Measurements from ENCODE around the gene MVB12B. TPM values are rescaled to one million over a fixed set of nuclear protein-coding genes. Genes with fewer than 3 reads are reported as not detected.

The MVB12B gene
- total RNA-seq, 2 donors from 2014 or later: 9.8 to 15.8 TPM

DNA sequence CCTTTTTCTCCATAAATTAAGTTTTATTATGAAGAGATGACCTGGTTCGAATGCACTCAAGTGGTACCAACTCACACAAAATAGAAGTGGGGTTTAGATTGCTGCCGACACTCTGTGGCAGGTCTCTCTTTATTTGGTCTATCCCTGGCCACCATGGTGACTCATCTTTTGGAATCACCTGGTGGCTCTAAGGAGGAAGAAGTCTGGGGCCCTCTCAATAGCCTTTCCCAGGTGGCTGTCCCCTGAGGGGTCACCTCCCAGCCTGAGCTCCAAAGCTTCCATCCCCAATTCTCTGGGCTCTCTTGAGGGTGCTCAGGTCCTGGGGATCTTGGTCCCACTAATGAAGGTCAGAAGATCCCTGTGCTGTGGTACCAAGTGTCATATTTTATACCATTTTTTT, 136.8 kb downstream of the MVB12B start:
- no peak overlapping the region for H3K9ac ChIP-seq (ENCODE audit: low read depth in 2 of 2, low read length in 2 of 2)
- DNase-seq: no peak

DNA sequence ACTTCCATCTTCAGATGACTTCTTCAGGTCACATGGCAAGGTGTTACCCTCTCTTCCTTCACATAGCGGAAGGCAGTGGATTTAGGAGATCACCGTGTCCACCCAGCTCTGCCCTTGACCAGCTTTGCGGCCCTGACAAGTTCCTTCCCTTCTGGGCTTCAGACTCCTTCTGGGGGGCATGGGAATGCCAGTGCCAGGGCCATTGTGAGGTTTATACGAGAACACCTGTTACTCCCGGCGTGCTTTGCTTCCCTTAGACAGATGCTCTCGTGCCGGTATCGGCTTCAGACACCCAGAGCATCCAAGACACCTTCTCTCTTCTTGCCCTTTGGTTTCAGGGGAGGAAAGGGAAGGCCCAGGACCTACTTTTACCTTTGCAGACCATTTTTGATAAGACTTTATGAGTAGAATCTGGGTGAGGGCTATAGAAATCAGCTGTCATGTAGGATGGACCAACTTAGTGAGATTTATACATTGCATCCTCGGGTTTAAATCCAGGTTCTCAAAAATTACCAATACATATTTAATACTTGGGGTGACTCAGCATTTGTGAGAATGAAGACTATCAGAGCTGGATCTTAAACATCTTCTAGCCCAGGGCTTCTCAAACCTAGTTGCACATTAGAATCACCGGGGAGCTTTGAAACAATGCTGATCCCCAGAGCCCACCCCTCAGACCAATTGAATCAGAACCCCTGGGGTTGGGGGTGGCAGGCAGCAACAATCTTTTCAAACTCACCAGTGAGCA, 138.2 kb downstream of the MVB12B start:
- intact Hi-C loops (cut with DNase I): no loop called here
- Histone ChIP-seq H3K27me3 (no peaks in the 10 kb centered on the region), H3K9ac (ENCODE audit: low read depth in 2 of 2, low read length in 2 of 2) (no peak overlapping the region), H3K9me3 (no peaks in the 10 kb centered on the region), H3K27ac (no peak overlapping the region), H3K4me3 (no peak overlapping the region), H3K4me1 (no peaks in the 10 kb centered on the region), H3K36me3 (no peaks in the 10 kb centered on the region)
- no peak for DNase-seq
- TF ChIP-seq, protein P1, sequence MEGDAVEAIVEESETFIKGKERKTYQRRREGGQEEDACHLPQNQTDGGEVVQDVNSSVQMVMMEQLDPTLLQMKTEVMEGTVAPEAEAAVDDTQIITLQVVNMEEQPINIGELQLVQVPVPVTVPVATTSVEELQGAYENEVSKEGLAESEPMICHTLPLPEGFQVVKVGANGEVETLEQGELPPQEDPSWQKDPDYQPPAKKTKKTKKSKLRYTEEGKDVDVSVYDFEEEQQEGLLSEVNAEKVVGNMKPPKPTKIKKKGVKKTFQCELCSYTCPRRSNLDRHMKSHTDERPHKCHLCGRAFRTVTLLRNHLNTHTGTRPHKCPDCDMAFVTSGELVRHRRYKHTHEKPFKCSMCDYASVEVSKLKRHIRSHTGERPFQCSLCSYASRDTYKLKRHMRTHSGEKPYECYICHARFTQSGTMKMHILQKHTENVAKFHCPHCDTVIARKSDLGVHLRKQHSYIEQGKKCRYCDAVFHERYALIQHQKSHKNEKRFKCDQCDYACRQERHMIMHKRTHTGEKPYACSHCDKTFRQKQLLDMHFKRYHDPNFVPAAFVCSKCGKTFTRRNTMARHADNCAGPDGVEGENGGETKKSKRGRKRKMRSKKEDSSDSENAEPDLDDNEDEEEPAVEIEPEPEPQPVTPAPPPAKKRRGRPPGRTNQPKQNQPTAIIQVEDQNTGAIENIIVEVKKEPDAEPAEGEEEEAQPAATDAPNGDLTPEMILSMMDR (IDR thresholded peaks at IDR 0.05): no peak

More for the DNA sequence above, 136.8 kb downstream of the MVB12B start:
- TF ChIP-seq, protein P1 (IDR thresholded peaks at IDR 0.05): no peak
- no peak overlapping the region for H3K27ac ChIP-seq
- no peak overlapping the region for H3K4me3 ChIP-seq
- intact Hi-C loops (cut with DNase I): no loop called here
- H3K36me3 ChIP-seq: no peaks in the 10 kb centered on the region
- no peaks in the 10 kb centered on the region for H3K9me3 ChIP-seq
- H3K4me1 ChIP-seq: no peaks in the 10 kb centered on the region
- H3K27me3 ChIP-seq: no peaks in the 10 kb centered on the region

DNA sequence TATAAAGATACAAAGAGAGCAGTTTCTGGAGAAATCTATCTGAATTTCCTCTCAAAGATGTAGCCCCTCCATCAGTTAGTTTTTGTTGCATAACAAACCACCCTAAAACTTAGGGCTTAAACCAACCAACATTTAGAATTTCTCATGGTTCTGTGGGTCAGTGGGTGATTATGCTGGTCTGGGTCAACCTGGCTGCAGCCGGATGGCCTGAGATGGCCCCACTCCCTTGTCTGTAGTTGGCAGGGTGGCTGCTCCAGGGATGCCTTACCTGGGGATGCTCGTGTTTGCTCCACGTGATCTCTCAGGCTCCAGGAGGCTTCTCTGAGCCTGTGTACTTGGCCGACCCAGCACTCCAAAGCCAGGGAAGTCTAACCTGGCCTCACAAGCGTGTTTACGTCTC, 139.3 kb downstream of the MVB12B start:
- TF ChIP-seq, protein P1 (IDR thresholded peaks at IDR 0.05): no peak
- no peaks in the 10 kb centered on the region for H3K36me3 ChIP-seq
- H3K9ac ChIP-seq (ENCODE audit: low read depth in 2 of 2, low read length in 2 of 2): no peak overlapping the region
- no peak overlapping the region for H3K4me3 ChIP-seq
- DNase-seq: no peak
- no peaks in the 10 kb centered on the region for H3K9me3 ChIP-seq
- no peak overlapping the region for H3K27ac ChIP-seq
- no peaks in the 10 kb centered on the region for H3K4me1 ChIP-seq
- intact Hi-C loops (cut with DNase I): no loop called here
- no peaks in the 10 kb centered on the region for H3K27me3 ChIP-seq

DNA sequence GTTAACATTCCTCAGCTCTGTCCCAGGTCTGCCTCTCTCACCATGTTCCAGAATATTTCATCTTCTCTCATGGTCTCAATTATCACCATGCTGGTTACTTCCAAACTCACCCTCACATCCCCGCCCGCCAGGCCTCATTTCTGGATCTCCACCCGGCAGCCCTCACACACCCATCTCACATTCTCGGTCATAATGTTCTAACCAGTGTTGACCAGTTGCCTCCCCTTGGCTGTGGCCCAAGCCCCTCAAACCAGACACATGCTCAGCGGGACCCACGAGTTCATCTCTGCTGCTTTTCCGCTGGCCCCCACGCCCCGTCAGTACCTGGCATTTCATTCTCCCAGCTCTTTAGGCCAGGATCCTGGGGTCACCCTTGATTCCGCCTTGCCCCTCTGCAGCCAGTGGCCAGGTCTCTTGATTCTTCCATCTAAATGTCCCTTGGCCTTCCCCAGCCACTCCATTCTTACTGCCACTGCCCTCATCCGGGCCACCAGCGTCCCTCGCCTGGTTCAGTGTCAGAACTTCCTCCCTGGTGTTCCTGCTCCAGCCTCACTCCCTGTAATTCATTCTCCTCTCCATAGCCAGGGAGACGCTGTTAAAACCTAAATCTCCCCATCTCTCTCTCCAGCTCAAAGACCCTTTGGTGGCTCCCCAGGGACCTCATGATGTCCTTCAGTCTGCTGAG, 141.7 kb downstream of the MVB12B start:
- intact Hi-C loops (cut with DNase I): no loop called here
- TF ChIP-seq, protein P1 (IDR thresholded peaks at IDR 0.05): no peak
- no peak overlapping the region for H3K4me3 ChIP-seq
- no peaks in the 10 kb centered on the region for H3K27me3 ChIP-seq
- H3K9ac ChIP-seq (ENCODE audit: low read depth in 2 of 2, low read length in 2 of 2): no peak overlapping the region
- no peaks in the 10 kb centered on the region for H3K9me3 ChIP-seq
- H3K27ac ChIP-seq: no peak overlapping the region
- DNase-seq: no peak
- H3K36me3 ChIP-seq: no peaks in the 10 kb centered on the region
- no peaks in the 10 kb centered on the region for H3K4me1 ChIP-seq

DNA sequence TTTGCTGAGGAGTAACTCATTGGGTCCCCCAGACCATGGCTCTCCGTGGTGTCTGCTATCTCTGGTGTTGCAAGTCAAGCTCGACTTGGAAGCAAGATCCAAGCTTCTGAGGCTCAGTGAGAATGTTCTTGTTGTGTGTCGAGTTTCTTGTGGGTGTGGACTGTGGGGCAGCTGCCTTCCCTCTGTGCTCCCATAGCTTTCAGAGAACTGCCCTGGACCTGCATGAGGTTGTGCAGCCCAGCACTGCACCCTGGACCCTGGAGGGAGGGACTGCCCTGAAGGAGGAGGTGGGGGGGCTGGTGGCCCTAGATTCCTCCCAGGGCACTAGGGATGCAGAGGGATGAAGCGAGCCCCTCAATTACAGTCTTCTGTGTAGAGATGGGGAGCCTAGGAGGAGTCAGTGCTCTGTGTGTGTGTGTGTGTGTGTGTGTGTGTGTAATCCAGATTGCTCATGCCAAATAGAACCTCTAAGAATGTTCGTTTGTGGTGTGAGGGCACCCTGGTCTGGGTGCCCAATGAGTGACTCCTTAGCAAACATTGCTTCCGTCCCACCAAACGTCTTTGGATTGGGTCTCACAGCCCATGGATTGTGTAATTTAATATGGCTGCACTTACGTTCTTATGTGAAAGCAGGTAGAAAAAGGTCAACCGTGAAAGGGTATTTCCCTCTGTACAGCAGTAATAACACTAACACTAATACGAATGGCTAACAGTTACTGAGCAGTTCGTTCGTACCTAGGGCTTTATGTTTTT, 143.8 kb downstream of the MVB12B start:
- intact Hi-C loops (cut with DNase I): no loop called here
- H3K27ac ChIP-seq: peak overlapping the region; percentile 53
- no peaks in the 10 kb centered on the region for H3K4me1 ChIP-seq
- H3K27me3 ChIP-seq: no peaks in the 10 kb centered on the region
- H3K9ac ChIP-seq (ENCODE audit: low read depth in 2 of 2, low read length in 2 of 2): no peak overlapping the region
- TF ChIP-seq, protein P1 (IDR thresholded peaks at IDR 0.05): no peak
- H3K9me3 ChIP-seq: no peaks in the 10 kb centered on the region
- no peak overlapping the region for H3K4me3 ChIP-seq
- no peak for DNase-seq
- H3K36me3 ChIP-seq: no peaks in the 10 kb centered on the region
